Right lobe of liver (tissue), 4 donors: ENCODE measurements around the gene FMNL2.

Source experiments
- POLR2A ChIP-seq: fragments of 450-650 bp; IDR thresholded peaks from one replicate; pipeline ENCODE4 v1.6.1; 2017; ENCODE audit warnings: antibody characterized with exemption, mild to moderate bottlenecking
- TF ChIP-seq, protein P1 (sequence below), 4 donors: fragments of 200-600 bp in 3 of 4; fragments of 450-650 bp in 1 of 4; IDR thresholded peaks; one replicate each; pipeline versions ENCODE4 v1.5.1 to v1.8.0; 2016 to 2022; ENCODE audit warnings: antibody characterized with exemption in 4 of 4, mild to moderate bottlenecking in 2 of 4
- donor health status: DM: no; HTN: no; CAD: no.
- donor health status: DM: no; HTN: no; CAD: no.
- donor health status: DM: no; HTN: yes; CAD: no.

DNA sequence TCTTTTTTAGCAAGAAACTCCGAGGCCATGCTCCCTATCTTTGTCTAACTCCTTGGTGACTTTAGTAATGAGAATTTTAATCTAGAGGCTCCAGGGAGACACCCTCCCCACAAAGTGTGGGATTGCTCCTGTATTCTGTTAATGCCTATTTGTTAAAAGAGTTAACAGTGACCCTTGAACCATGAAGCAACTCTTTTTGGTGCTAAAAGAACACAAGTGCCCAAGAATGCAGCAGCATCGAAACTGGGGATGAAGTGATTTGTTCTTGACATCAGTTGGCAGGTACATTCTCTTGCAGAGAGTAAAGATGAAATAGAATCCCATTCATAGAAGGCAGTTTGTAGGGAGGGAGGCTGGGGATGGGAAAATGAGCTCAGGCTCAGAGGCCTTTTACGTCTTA is 50.0 kb downstream of the FMNL2 start:
- TF ChIP-seq, protein P1, sequence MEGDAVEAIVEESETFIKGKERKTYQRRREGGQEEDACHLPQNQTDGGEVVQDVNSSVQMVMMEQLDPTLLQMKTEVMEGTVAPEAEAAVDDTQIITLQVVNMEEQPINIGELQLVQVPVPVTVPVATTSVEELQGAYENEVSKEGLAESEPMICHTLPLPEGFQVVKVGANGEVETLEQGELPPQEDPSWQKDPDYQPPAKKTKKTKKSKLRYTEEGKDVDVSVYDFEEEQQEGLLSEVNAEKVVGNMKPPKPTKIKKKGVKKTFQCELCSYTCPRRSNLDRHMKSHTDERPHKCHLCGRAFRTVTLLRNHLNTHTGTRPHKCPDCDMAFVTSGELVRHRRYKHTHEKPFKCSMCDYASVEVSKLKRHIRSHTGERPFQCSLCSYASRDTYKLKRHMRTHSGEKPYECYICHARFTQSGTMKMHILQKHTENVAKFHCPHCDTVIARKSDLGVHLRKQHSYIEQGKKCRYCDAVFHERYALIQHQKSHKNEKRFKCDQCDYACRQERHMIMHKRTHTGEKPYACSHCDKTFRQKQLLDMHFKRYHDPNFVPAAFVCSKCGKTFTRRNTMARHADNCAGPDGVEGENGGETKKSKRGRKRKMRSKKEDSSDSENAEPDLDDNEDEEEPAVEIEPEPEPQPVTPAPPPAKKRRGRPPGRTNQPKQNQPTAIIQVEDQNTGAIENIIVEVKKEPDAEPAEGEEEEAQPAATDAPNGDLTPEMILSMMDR (IDR thresholded peaks at IDR 0.05): no peak
- TF ChIP-seq POLR2A: no peak
